Colon (tissue), 2 donors: ENCODE measurements around the gene YIF1B.

Experiments used
- FAIRE-seq: peaks from 2 replicates; lab custom pipeline; 2012; peaks lifted over from hg19 to GRCh38; lab: Jason Lieb, UNC
- donor health status: control.
- donor health status: control.

YIF1B gene

GRCh38 chr19:38304352-38304865, 11.3 kb downstream of the YIF1B start:
- no peak for FAIRE-seq

- FAIRE-seq: no peak
These were observed 12.0 kb downstream of the YIF1B start, which contains the start of gene C19orf33 for GRCh38 chr19:38303517-38304351. C19orf33 (plus strand) TSS chr19:38304251; CDS start chr19:38304262, 11 bp downstream.

- FAIRE-seq: no peak
These were observed 16.7 kb downstream of the YIF1B start for GRCh38 chr19:38298821-38299680.

GRCh38 chr19:38294090-38294489, 21.7 kb downstream of the YIF1B start:
- no peak for FAIRE-seq

GRCh38 chr19:38293281-38293680, 22.5 kb downstream of the YIF1B start:
- no peak for FAIRE-seq

DNA sequence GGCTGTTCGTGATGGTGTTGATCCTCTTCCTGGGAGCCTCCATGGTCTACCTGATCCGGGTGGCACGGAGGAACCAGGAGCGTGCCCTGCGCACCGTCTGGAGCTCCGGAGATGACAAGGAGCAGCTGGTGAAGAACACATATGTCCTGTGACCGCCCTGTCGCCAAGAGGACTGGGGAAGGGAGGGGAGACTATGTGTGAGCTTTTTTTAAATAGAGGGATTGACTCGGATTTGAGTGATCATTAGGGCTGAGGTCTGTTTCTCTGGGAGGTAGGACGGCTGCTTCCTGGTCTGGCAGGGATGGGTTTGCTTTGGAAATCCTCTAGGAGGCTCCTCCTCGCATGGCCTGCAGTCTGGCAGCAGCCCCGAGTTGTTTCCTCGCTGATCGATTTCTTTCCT, 23.9 kb downstream of the YIF1B start:
- no peak for FAIRE-seq

DNA sequence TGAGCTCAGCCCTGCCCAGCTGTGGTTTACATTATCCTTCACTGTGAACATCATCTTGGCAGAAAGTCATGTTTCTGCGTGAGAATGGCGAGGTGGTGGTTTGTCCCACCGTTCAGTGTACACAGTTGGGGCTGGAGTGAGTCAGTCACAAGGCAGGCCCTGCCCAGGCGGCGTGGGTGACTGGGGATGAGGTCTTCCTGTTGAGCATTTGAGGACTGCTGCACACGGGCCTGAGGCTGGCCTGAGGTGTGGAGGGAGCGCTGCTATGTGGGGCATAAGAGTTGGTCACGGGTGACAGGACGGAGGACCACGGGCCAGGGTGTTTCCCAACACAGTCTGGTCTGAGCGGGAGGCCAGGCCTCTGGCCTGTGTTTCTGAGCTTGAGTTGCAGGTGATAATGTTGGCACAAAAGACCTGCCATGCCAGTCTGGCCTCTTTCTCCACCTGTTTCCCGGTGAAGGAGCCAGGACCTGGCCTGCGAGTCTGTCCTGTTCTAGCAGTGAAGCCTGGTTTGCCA, 25.1 kb downstream of the YIF1B start:
- FAIRE-seq: no peak

- no peak for FAIRE-seq
These were observed 25.8 kb downstream of the YIF1B start for GRCh38 chr19:38289955-38290354.

DNA sequence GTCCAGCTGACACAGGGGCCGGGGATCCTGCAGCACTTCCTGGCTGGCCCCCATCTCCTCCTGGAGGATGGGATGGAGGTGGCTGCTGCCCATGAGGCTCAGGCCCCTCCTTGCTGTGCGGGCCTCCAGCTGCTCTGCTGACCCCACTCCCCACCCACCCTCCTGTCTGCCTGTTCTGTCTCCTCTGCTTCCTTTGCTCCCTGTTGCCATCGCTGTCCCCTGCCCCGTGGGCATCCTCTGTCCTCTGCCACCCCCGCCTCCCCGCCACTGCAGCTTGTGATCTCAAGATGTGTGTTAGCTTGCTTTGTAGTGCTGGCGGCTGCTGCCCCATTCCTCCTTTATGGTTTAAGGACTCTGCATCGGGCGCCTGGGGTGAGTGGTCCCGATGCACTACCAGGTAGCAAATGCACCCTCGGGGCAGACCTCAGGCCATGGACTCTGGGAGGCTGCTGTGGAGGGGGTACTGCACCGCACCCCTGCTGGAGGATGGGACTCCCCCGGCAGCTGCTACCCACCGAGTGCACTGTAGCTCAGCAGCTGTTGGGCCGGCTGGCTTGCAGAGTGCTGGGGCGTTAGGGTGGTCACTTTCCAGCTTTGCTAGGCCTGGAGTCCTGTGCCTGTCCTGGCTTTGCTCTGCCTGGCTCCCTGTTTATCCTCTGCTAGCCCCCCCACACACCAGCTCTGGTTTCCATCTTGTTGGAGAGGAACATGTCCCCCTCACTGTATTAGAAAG, 27.5 kb downstream of the YIF1B start:
- FAIRE-seq: no peak

- no peak for FAIRE-seq
These were observed 28.1 kb downstream of the YIF1B start for GRCh38 chr19:38287604-38288003.

DNA sequence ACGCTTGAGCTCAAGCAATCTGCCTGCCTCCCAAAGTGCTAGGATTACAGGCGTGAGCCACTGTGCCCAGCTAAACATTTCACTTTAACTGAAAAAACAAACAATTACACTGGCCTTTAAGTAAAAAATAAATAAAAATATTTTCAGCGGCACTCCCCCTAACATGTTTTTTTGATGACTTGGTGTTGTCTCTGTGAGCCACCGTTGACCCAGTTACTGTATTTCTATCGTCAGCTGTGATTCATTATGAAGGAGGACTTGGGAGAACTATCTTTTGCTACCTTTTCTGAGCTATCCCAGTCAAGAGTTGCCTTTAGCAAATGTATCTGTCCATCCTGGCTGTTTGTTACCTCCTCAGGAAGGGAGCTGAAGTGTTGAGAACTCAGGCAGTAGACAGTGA, 30.2 kb downstream of the YIF1B start:
- FAIRE-seq: no peak

GRCh38 chr19:38284422-38284821, 31.3 kb downstream of the YIF1B start:
- no peak for FAIRE-seq

- FAIRE-seq: no peak
These were observed 32.5 kb downstream of the YIF1B start for GRCh38 chr19:38283271-38283670.

DNA sequence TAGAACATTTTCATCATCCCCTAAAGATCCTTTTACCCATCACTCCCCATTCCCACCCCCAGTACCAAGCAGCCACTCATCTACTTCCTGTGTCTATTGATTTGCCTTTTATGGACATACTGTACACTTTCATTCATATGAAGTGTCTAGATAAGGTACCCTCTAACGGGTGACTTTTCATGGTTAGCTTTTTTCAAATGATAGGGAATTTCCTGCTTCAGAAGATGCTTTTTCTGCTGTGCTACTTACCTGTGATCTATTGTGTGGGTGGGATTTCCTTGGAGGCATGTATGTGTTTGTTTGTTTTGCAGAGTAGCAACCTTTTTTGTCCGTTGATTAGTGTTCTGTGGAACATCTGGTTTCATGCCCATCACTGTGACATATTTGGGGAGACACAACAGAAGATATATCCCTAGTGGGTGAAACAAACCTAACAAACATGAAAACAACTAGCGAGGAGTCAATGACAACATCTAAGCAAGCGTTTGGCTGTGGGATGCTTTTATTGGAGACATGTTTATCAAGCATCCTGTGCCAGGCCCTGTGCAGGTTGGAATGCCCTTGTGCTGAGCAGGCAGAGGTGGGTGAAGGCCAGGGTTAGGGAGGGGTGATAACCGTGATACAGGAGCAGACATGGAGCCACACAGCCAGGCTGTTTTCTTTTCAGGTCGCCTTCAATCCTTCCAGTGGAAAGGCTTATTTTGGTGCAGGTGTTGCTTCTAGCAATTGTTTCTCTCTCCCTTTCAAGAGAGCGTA, 33.8 kb downstream of the YIF1B start:
- no peak for FAIRE-seq

- FAIRE-seq: no peak
These were observed 35.5 kb downstream of the YIF1B start for GRCh38 chr19:38280030-38280921.

DNA sequence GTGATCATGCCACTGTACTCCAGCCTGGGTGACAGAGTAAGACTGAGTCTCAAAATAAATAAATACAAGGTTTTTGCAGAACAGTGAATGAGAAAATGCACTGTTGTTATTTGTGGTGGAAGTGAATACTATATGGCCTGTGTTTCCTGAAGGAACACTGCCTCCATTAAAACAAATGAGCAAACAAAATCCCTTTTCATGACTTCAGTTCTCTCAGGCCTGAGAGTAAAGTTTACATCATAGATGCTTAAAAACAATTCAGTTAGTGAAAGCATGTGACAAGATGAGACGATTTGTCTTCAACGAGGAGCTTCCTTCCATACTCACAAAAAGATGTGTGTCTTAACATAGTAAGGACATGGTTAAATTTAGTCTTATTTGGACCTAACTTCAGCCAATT, 37.0 kb downstream of the YIF1B start:
- FAIRE-seq: no peak

- no peak for FAIRE-seq
These were observed 37.6 kb downstream of the YIF1B start for GRCh38 chr19:38277969-38278680.

DNA sequence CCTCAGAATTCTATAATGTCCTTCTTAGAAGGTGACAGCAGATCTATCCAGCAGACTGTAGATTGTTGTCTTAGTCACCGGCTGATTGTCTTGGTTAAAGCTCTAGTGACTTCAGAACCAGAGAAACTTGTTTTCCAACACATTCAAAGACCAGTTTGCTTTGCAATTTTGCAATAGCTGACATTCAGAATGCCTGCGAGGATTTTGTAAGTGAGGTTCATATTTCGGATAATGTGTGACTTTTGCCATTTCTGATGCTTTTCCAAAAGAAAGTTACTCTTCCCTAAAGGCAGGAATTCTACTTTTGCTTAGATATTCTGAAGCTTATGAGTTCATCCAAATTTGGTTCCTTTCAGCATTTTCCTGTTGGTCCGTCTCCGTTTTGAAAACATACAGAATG, 38.2 kb downstream of the YIF1B start:
- FAIRE-seq: no peak

- no peak for FAIRE-seq
These were observed 38.7 kb downstream of the YIF1B start for GRCh38 chr19:38276942-38277517.
